ENCODE results near the gene POU2AF1.

DNA sequence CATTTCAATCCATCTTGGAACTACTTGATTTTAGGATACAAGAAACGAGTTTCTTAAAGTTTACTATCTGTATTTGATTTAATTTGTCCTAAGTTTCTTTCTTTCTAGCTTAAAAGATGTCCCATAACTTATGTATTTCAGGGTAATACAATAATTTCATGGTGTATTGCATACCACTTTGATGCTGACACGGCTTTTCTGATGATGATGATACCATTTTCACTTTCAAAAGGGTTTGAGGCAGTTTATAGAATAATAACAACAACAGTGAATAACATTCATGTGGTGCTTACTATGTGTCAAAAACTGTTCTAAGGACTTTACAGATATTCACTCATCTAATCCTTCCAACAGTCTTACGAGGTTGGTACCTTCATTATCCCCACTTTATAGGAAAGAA, 33.2 kb upstream of the POU2AF1 start:
- TF ChIP-seq, protein P1, sequence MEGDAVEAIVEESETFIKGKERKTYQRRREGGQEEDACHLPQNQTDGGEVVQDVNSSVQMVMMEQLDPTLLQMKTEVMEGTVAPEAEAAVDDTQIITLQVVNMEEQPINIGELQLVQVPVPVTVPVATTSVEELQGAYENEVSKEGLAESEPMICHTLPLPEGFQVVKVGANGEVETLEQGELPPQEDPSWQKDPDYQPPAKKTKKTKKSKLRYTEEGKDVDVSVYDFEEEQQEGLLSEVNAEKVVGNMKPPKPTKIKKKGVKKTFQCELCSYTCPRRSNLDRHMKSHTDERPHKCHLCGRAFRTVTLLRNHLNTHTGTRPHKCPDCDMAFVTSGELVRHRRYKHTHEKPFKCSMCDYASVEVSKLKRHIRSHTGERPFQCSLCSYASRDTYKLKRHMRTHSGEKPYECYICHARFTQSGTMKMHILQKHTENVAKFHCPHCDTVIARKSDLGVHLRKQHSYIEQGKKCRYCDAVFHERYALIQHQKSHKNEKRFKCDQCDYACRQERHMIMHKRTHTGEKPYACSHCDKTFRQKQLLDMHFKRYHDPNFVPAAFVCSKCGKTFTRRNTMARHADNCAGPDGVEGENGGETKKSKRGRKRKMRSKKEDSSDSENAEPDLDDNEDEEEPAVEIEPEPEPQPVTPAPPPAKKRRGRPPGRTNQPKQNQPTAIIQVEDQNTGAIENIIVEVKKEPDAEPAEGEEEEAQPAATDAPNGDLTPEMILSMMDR (conservative IDR thresholded peaks at IDR 0.05; ENCODE audit: low read length) = no peak
- no peak for TF ChIP-seq EZH2phosphoT487 (IDR thresholded peaks at IDR 0.05; ENCODE audit: borderline replicate concordance)
